Measurements from ENCODE around the gene LSM2.

LSM2 gene

GRCh38 chr6:31776485-31776988, 30.2 kb downstream of the LSM2 start:
- no peak for FAIRE-seq

- FAIRE-seq: no peak
Observed at GRCh38 chr6:31775633-31776484, 30.9 kb downstream of the LSM2 start.

- no peak for FAIRE-seq
Observed at GRCh38 chr6:31775184-31775583, 31.6 kb downstream of the LSM2 start.

- FAIRE-seq: no peak
Observed at GRCh38 chr6:31771992-31772358, 34.8 kb downstream of the LSM2 start.

GRCh38 chr6:31770860-31771259, 35.9 kb downstream of the LSM2 start:
- FAIRE-seq: no peak

- no peak for FAIRE-seq
Observed at GRCh38 chr6:31769684-31770371, 36.9 kb downstream of the LSM2 start.

GRCh38 chr6:31768363-31769257, 38.2 kb downstream of the LSM2 start:
- no peak for FAIRE-seq

GRCh38 chr6:31767096-31767645, 39.6 kb downstream of the LSM2 start:
- FAIRE-seq: no peak

GRCh38 chr6:31765910-31766794, 40.6 kb downstream of the LSM2 start:
- FAIRE-seq: no peak

- no peak for FAIRE-seq
Observed at GRCh38 chr6:31765559-31765909, 41.2 kb downstream of the LSM2 start.

- FAIRE-seq: no peak
Observed at GRCh38 chr6:31764198-31764597, 42.6 kb downstream of the LSM2 start.

GRCh38 chr6:31763619-31763940, 43.2 kb downstream of the LSM2 start:
- FAIRE-seq: no peak

- FAIRE-seq: no peak
Observed at GRCh38 chr6:31762878-31763618, 43.7 kb downstream of the LSM2 start.

- no peak for FAIRE-seq
Observed at GRCh38 chr6:31762356-31762755, 44.4 kb downstream of the LSM2 start, which contains the start of gene SAPCD1. SAPCD1 (plus strand) TSS chr6:31762656; CDS start chr6:31763055, 399 bp downstream.

- FAIRE-seq: no peak
Observed at GRCh38 chr6:31761343-31761742, 45.4 kb downstream of the LSM2 start.

- FAIRE-seq: no peak
Observed at GRCh38 chr6:31760790-31761189, 46.0 kb downstream of the LSM2 start.

- no peak for FAIRE-seq
Observed at GRCh38 chr6:31758281-31758680, 48.5 kb downstream of the LSM2 start.

GRCh38 chr6:31752739-31753319, 53.9 kb downstream of the LSM2 start:
- no peak for FAIRE-seq

GRCh38 chr6:31750411-31751022, 56.2 kb downstream of the LSM2 start:
- FAIRE-seq: no peak

Measured in endometrium (tissue), 2 donors.